Measurements from ENCODE around the gene SLC16A8.
"Not testable (repeated sequence)": the region's sequence is repeated elsewhere in the genome, so short reads cannot be mapped to it uniquely, and the experiment has no call there.

SLC16A8 gene

GRCh38 chr22:38040953-38041759 is 42.8 kb downstream of the SLC16A8 start:
- no peak for DNase-seq

- DNase-seq: no peak
These were observed 44.8 kb downstream of the SLC16A8 start for GRCh38 chr22:38038890-38039812.

GRCh38 chr22:38038426-38038825 is 45.6 kb downstream of the SLC16A8 start:
- no peak for DNase-seq

GRCh38 chr22:38037367-38038150 is 46.4 kb downstream of the SLC16A8 start:
- not testable (repeated sequence) for DNase-seq

GRCh38 chr22:38036392-38037062 is 47.5 kb downstream of the SLC16A8 start:
- DNase-seq: no peak

DNA sequence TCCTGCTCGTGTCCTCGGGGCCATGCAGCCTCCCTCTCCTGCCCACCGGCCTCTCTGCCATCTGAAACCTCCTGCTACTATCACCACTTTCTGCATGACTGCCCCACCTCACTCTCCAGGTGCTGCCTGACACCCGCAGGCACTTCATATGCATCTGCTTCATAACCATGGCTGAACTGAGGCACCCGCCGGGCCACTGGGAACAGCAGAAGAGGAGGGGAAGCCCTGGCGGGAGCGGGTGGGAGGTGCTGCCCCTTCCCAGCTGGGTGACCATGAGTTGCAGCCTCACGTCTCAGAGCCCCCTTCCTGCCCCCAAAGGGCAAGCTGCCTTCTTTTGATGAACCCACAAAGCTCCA is 48.5 kb downstream of the SLC16A8 start:
- no peak for DNase-seq

DNA sequence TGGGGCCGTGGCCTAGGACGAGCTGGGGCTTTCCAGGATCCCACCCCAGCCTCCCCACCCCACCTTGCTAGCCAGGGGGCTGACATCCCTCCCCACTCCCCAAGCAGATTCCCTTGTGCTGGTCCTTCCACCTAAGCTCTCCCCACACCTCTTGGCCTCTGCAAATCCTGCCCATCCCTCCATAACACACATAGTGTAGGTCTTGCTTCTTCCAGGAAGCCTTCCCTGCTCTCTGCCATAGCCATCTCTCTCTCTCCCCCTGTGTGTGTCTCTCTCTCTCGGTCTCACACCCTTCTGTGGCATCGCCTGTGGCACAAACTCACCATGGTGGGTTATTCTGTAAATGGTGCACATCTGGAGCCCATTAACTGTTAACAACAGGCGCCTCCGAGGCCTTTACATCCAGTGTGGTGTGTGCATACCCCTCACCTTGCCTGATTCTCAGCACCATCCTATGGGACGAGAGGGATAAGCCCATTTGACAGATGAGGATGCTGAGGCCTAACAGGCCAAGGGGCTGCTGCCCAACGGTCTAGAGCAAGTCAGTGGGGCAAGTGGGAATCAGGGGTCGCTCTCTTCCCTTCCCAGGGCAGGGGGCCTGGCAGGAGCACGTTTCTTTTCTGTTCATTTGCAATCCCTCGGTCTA is 49.0 kb downstream of the SLC16A8 start:
- no peak for DNase-seq

DNA sequence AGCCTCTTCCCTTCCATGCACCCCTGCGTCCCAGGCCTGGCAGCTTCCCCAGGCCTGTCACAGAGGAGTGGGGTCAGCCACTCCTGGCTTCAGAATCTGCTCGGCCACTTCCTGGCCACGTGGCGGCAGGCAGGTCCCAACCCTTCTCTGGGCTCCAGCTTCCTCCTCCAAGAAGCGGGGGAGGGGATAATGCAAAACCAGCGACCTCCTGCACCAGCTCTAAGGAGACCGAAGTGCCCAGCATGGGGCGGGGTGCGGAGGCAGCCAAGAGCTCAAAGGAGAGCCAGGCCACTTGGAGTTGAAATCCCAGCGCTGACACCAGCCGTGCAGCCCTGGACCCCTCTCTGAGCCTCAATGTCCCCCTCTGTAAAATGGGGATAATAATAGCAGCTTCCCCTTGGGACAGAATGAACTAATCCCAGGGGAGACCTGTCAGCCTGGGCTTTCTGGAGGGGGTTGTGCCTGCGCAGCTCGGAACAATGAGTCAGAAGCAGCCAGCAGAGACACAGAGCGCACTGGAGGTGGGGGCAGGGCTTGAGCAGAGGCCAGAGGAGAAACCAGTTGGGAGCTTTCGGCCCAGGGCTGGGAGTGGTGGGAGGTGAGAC is 49.6 kb downstream of the SLC16A8 start:
- DNase-seq: no peak

- DNase-seq: no peak
These were observed 50.3 kb downstream of the SLC16A8 start for GRCh38 chr22:38033522-38034277.

DNA sequence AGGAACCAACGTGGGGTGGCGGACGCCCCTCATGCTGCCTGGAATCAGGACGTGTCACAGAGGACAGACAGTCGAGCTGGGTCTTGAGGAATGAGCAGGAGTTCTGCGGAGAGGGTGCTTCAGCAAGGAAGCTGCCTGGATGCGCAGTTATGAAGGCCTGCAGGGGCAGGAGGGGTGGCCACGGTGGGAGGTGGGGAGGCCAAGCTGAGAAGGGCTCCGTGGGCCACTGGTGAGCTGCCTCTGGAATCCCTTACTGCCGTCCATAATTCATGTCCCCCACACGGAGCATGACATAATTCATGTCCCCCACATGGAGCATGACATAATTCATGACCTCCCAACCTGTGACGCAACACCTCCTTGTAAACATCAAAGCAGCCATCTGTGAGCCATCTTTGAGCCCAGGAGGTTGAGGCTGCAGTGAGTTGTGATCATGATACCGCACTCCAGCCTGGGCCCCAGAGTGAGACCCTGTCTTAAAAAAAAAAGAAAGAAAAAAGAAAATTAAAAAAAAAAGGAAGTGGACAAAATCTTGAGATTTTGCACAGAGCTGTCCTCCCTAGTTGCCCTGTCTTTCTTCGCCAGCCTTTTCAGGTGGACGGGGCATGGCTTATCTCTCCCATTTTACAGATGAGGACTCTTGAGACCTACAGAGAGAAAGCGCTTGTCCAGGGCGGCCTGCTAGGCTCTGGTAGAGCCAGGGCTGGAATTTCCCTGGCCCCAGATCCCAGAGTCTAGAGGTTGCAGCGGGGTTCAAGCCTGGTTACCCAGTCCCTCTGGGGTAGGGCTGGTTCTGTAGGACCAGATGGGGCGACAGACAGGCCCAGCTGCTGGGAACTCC is 51.1 kb downstream of the SLC16A8 start:
- DNase-seq: no peak

DNA sequence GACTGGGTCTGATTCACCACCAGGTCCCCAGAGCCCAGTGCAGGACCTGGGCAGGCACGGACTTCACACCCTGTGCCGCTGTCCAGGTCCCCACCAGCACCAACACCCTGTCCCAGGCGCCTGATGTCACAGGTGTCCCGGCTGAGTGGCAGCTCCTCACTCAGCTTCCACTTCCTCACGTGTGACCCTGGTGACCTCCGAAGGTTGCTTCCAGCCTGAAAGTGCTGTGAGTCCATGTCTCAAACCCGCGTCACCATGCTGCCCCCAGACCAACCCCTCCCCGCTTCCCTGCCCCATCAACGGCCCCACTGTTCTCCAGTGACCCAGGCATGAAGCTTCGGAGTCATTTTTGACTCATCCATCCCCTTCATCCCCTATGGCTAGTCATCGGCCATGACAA is 52.5 kb downstream of the SLC16A8 start:
- DNase-seq: no peak

DNA sequence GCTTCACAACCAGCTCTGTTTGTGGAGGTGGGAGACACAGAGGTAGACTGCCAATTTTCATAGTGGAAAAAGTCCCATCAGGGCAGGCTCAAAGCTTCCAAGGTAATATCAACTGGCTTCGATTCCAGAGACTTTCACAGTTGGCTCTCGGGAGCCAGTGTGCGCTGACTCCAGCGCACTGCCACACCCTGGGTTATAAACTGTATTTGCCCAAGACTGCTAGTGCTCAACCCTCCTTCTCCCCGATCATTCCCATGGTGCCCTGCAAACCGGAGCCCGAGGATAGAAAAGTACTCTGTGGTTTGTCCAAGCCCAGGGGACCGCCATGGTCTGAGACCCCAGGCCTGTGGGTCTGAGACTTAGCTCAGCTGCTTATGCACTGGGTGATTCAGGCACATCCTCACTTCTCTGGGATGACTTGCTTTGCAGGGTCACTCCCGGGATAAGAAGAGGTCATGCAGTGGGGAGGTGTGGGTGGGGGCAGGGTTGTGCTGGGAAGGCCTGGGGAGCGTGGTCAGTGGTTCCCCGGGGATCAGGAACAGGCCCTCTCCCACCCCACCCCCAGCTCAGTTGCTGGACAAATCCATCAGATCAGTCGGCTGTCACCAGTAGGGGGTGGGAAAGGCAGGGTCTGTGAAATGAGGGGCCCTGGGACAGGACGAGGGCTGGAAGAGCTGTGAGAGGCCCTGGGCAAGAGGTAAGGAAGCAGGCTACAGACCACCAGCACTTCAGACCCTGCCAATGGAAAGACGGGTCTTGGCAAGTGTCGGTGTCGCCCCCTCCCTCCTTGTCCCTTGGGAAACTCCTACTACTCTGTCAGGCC is 53.5 kb downstream of the SLC16A8 start:
- DNase-seq: no peak

- DNase-seq: no peak
These were observed 54.1 kb downstream of the SLC16A8 start for GRCh38 chr22:38029901-38030300.

DNA sequence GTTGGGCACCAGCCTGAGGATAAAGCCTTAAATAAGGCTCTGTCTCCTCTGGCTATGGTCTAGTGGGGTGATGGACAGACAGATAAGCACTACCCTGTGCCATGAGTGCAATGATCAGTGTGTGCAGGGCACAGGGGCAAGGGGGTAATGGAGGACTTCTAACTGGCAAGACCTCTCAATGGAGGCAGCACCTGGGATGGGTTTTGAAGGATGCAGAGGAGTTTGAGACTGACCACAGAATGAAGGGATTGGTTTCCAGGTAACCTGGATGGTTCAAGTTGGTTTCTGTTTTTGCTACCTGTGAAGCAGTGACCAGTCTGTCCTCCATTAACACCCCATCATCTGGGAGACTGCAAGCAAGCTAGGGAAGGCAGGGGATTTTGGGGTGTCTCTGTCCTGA is 54.6 kb downstream of the SLC16A8 start:
- no peak for DNase-seq

DNA sequence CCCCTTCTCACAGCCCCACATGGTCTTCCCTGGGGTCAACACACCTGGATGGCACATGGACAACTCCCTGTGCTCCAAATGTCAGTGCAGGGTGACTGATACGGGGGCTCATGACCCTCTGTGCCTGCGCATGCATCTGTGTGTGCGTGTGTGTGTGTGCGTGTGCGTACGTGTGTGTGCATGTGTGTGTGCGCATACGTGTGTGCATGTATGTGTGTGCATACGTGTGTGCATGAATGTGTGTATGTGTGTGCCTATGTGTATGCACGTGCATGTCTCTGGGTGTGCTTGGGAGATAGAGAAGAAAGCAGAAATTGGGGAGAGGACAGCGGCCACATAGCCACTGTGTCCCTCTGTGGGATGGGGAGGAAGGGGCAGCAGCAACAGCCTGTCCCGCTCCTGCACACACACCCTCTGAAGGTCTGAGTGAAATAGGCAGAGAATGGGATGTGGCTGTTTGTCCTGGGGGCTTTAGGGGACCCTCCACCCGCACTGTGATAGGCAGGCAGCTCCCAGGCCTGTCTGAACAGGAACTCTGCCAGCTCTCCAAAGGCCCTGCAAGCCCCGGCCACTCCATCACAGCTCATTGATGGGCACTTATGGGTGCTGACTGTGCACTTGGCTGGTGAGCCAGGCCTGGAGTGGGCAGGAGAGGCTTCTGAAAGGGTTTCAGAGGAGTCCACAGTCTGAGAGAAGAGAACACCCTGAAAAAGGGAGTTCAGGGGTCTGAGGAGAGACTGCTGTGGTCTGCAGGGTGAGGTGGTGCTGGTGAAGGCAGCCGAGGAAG is 55.4 kb downstream of the SLC16A8 start:
- DNase-seq: no peak

Measured in NCI-H524 treated with DMSO at 0.1 percent for 48 hours (cell line).